ENCODE results near the gene TPPP. TPM values are rescaled to one million over a fixed set of nuclear protein-coding genes. Genes with fewer than 3 reads are reported as not detected.

The TPPP gene
- total RNA-seq, 1 experiment from 2014 or later: 0.04 TPM

DNA sequence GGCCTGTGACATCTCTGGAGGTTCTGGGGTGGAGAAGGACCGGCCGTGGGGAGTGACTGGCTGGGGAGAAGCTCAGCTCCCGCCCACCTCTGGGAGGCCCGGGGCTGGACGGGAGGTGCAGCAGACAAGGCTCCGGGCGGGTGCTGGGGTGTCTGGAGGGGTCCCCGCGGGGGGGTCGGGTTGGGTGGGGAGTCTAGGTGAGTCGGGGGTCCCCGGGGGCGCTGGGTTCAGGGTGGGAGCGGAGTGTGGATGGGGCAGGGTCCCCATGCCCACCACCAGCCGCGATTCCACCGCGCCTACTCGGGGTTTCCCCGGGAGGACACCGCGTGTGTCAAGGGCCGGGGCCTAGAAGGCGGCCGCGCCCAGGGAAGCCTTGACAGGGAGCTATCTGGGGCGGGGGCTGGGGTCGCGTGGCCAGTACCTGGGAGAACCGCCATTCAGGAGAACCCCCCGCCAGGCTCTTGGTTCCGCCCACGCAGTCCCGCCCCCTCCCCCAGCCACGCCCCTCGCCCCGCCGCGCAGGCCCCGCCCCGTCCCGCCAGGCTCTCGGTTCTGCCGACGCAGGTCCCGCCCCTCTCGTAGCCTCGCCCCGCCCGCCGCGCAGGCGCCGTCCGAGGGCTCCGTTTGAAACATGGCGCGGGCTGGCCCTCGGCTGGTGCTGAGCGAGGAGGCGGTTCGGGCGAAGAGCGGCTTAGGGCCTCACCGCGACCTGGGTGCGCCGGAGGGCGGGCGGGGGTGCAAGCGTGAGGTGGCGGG, 81.2 kb downstream of the TPPP start, which contains the start of gene CEP72:
Gene CEP72 (plus strand): TSS at position 610 of the 756 bp plus-strand sequence. CDS start 22 bp downstream, at position 632.
- peak within 1 kb of the TSS; percentile 23; the same call in 1 of the 2 replicates for H3K27ac ChIP-seq
- H3K36me3 ChIP-seq: no peaks in the 10 kb centered on the region
- no peaks in the 10 kb centered on the region for H3K9me3 ChIP-seq (replicated peaks)
- DNase-seq: peak; percentile 81
- no peaks in the 10 kb centered on the region for H3K4me1 ChIP-seq
- H3K4me3 ChIP-seq: peak within 1 kb of the TSS; percentile 82
- H3K27me3 ChIP-seq: no peaks in the 10 kb centered on the region

GRCh38 chr5:610744-611730, 82.1 kb downstream of the TPPP start:
- Histone ChIP-seq H3K9me3 (replicated peaks) (no peaks in the 10 kb centered on the region), H3K36me3 (no peaks in the 10 kb centered on the region), H3K27me3 (no peaks in the 10 kb centered on the region), H3K27ac (no peak overlapping the region), H3K4me3 (peak overlapping the region; percentile 82), H3K4me1 (no peaks in the 10 kb centered on the region)
- DNase-seq: no peak

GRCh38 chr5:610011-610743, 83.0 kb downstream of the TPPP start:
- no peak overlapping the region for H3K4me3 ChIP-seq
- DNase-seq: no peak

More at GRCh38 chr5:610011-610743, 83.0 kb downstream of the TPPP start:
- Histone ChIP-seq H3K36me3 (no peaks in the 10 kb centered on the region), H3K9me3 (replicated peaks) (no peaks in the 10 kb centered on the region), H3K4me1 (no peaks in the 10 kb centered on the region), H3K27ac (no peak overlapping the region), H3K27me3 (no peaks in the 10 kb centered on the region)

Other genes with a start within 250 kb of the TPPP start
- gene SLC9A3, start 168.9 kb downstream of the TPPP start, total RNA-seq (2014; rRNA removed; shearing (Covaris generic)): 2.4 and 2.5 TPM in 2 replicates
- 8.1 and 9.8 TPM in 2 replicates for gene CEP72, start 81.0 kb downstream of the TPPP start, total RNA-seq (2014; rRNA removed; shearing (Covaris generic))
- 0.22 TPM in 1 of 2 replicates, not detected in the other for gene ZDHHC11B, start 91.4 kb upstream of the TPPP start, total RNA-seq (2014; rRNA removed; shearing (Covaris generic))
- gene ZDHHC11, start 157.6 kb upstream of the TPPP start, total RNA-seq (2014; rRNA removed; shearing (Covaris generic)): 0.94 and 2.1 TPM in 2 replicates
- 16.9 and 19.9 TPM in 2 replicates for gene BRD9, start 199.4 kb upstream of the TPPP start, total RNA-seq (2014; rRNA removed; shearing (Covaris generic))
- 44.7 and 47.5 TPM in 2 replicates for gene TRIP13, start 199.5 kb upstream of the TPPP start, total RNA-seq (2014; rRNA removed; shearing (Covaris generic))